ENCODE measurements around the gene MYH9.

The MYH9 gene

DNA sequence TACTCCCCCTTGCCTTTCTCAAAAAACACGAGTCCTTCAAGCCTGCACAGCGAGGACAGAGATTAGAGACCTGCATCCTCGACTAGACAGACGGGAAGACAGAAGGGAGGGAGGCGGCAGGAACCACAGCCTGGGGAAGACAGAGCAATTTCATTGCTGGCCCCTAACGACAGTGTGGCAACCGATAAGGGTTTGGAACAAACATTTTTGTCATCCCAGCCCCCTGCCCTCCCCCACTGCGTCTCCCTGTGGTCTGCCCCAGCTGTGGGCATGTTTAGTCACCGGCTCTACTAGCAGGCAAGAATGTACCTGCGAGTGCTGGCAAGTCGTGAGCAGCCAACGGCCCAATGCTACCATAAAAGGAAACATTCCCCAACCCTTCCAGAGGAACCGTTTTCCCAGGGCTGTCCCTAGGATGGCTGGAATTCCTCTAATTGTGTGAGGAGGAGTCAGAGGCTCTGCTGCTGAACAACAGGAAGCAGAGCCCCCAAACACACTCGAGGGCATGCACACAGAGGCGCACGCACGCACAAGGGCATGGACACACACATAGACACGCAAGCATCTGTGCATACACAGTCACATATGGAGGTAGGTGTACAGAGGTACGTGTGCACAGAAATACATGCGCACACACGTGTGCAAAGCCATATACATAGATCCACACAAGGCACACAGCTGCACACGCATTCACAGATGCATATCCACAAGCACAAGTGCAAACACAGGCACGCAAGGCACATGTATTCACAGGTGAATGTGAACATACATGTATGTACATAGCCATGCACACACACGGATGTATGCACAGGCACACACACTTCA, 58.3 kb downstream of the MYH9 start:
- DNase-seq: no peak

DNA sequence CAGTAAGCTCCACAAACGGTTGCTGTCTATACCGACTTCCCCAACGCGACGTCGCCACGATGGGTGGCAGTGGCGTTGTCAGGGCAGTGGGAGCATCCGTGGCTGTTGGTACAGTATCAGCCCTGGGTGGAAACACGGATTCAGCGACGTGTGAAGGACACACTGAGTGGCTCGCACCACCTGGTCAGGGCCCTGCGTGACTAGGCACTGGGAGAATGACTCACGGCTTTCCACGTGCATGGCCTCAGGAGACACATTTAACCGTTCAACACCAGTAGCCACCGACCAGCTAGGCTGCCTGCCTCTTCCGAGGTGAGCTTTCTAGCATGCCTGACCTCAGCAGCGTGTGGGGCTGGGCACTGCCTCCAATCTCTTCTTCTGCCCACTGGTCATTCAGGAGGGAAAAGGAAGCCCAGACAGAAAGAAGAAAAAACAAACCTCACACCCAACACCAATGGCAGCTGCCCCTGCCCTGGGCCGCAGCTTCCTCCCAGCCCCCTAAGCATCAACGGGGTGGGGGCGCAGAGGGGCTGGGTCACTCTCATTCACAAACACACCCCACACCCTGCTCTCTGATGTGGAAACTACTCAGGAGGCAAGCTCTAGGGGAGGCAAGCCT, 59.0 kb downstream of the MYH9 start:
- peak; percentile 41 for DNase-seq

DNA sequence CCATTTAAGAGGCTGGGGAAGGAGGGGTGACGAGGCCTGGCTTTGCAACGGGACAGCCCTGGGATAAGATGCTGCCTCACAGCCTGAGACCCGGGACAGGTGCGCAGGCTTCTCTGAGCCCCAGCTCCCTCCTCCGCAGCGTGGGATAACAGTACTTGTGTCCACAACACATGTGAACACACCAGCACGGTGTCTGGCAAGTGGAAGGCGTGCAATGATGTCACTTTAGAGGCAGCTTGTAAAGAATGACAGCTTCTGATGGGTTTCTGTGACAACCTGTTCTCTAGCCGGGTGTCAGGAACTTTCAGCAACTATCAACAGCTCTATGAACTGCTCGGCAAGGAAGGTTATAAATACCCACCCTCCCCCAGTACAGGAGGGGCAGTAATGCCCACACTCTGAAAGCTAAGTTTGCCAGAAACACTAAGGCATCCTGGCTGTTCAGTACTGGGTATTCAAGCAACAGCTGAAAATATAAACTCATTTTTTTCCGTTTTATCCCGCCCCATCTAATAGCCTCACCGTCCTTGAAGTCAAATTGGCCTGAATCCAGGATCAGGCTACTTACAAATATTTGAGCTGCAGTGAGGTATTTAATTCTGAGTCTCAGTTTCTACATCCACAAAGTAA, 59.7 kb downstream of the MYH9 start:
- no peak for DNase-seq

DNA sequence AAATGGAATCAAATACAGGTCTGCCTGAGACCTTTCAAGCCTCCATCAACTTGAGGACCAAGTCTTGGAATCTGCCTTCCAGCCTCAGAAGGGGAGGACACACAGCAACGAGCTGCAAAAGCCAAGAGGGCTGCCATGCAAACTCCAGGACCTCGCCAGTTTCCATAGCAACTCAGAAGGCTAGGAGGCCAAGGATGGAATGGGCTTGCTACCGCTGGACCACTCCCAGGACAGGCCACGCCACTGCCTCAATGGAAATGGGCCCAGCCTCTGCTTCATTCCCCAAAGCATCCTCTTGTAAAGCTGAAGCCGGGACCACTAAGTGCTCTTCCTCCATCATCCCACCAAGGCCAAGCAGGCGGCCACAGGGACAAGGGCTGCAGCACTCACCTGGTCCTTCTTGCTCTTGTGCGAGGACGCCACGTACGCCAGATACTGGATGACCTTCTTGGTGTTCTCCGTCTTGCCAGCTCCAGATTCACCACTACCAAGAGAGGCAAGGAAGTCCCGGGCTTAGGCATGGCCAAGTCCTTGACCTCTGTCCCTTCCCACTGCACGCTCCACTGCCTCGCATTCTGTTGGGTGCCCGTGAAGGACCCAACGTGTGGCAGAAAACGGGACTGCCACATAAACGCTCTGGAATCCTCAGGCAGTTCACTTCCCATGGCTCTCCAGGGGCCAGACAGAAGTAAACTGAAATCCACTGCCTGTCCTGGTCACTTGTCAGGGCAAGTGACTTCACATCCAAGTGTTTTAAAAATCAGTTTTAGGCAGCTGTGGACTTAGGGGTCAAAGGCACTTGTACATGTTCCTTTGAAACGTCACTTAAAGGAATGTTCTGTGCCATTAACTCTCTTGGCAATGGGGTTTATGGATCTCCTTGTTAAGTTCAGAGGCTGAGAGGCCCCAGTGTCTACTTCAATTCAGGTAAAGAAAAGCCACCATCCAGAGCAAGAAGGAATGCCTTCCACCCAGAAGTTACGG, 61.3 kb downstream of the MYH9 start:
- DNase-seq: no peak

DNA sequence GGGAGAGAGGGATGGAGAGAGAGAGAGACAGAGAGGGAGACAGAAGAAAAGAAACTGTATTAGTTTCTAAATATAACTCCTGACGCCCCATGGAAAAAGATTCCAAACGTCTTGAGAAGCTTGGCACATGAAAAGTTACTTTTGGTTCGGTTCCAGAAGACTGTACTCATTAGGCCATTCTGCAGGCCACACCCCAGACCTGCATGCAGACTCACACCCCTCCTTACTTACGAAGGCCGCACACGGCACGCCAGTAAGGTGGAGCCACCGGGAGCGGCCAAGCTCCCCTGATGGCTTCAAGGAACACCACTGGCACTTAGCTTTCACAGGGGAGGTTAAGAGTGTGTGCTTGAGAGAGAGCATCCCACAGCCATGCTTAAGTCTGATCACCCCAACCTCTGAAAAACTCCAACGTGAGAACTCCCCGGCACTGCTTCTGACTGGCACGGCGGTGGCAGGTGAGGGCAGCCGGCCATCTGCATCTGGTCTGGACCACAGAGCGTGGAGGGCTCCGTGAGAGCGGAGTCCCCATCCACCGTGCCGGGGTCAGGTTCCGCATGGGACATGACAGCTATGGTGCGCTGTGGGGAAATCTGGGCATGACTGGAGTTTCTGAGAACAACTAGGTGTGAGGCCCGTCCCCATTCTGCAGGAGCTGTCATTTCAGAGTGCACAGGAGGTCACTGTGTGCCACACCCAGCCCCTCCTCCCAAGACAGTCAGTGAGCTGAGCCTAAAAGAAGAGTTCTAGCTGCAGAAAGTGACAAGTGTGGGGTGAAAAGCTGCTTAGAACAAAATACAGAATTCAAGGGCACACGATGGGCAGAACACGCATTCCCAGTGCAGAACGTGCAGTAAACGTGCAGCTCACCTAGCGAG, 62.4 kb downstream of the MYH9 start:
- DNase-seq: no peak

DNA sequence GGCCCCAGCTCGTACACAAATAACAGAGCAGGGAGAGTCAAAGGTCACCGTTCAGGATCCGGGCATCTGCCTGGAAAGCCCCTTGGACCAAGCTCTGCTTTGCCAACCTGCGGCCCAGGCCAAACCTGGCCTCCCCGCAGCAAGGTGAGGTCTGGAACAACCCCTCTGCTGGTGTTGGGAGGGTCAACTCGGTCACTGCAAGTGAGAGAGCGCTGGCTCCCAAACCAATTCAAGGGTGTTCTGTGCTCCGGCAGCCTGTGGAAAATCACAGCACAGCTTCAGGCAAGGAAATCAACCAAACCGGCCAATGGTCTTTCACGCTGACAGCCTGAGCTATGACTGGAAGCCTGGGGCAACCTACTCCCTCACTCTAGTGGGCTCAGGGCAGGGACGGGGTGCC, 63.4 kb downstream of the MYH9 start:
- DNase-seq: no peak

DNA sequence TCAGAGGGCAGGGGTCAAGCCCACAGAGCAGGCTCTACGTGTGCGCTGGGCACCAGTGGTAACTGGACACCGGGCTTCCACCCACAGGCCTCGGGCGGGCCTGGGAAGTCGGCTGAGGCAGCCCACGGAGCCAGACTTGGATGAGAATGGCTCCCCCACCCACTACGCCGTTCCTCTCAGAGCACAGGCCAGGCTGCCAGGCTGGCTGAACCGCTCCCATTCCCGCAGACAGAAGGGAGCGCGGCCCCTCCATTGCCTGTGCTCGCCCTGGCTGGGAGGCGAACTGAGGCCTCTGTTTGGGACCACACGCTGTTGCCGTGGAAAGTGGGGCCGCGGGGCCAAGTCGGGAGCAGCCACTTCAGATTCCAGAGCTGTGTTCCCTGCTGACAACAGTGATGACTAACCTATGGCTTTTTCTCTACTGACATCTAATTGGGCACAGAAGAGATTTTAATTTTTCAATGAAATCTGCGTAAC, 63.9 kb downstream of the MYH9 start:
- no peak for DNase-seq

DNA sequence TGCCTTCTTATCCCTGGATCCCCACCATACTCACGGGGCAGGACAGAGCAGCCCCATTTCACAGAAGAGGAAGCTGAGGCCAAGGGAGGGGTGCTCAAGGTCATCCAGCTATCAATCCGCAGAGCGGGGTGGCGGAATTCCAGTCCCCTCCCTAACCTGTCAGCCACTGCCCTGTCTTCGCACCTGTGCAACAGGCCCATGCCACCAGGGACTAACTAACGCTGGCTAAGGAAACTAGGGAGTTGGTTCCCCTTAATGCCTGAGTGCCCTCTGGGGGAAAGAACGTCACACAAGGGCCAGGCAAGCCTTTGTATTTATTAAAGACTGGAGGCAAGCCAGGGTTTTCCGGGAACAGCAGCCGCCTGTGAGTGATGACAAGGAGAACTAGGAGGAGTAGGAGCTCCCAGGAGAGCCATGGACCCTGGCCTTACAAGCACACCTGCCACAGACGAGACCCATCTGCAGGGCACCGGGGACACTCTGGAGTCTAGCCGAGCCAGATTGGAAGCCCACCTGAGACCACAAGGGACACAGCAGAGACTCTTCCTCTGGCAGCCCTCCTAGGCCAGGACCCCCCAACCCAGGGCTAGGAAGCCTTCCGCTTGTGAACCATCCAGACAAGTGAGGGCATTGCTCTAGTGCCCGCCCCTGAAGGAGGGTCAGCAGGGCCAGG, 64.4 kb downstream of the MYH9 start:
- DNase-seq: no peak

DNA sequence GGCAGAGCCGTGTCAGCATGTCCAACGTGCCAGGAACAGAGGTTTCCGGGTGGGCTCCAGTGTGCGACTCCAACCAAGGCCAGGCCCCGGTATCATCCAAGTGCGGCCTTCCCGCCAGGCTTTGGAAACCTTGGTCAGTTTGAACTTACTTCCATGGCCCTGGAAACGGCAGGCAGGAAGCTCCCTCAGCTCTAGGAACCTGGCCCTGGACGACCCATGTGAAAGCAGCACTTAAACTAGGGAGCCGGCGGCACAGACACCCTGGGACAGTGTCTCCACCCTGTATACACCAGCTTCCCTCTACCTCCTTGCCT, 65.2 kb downstream of the MYH9 start:
- DNase-seq: no peak

DNA sequence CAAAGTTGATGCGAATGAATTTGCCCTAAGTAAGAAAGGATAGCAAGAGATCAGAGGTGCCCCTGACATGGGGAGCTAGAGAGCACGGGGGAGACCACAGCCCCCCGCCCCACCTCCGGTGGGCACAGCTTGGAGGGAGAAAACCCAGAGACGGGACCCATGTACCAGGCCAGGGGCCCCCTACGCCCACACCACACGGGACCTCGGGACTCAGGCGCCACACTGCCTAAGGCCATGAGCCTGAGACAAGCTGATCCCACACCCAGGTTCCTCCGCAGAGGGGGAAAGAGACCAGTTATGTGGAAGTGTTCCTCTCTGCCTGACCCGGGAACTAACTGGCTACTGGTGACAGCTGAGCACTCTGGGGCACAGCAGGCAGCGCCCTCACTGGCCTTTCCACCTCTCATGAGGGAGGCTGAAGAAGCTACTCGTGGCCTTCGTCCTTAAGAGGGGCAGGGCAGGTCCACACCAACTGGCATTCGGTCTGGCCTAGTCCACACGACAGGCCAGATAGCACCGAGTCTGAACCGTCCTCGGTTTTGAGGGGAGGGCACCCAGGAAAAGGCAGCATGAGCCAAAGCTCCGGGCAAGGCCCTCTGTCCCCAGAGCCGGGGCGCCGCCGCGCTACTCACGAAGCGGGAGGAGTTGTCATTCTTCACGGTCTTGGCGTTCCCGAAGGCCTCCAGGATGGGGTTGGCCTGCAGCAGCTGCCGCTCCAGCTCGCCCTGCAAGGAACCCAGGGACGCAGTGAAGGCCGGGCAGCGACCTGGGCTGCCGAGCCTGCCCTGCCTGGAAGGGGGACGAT, 65.8 kb downstream of the MYH9 start:
- no peak for DNase-seq

DNA sequence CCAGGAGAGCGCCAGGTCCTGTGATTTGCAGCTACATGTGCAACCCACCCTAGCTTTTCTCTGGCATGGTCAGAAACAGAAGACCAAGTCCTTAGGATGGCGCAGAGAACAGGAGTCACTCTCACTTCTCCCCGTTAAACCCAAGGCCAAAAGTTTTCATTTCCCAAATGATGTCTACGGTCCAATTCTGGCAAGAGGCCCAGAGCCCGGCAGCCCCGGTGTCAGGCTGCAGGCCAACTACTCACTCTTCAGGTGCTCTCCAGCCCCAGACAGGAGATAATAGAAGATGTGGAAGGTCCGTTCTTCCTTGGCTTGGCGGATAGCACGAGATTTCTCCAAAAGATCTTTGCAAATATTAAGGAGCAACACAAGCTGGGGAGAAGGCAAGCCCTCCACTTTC, 67.2 kb downstream of the MYH9 start:
- DNase-seq: no peak

DNA sequence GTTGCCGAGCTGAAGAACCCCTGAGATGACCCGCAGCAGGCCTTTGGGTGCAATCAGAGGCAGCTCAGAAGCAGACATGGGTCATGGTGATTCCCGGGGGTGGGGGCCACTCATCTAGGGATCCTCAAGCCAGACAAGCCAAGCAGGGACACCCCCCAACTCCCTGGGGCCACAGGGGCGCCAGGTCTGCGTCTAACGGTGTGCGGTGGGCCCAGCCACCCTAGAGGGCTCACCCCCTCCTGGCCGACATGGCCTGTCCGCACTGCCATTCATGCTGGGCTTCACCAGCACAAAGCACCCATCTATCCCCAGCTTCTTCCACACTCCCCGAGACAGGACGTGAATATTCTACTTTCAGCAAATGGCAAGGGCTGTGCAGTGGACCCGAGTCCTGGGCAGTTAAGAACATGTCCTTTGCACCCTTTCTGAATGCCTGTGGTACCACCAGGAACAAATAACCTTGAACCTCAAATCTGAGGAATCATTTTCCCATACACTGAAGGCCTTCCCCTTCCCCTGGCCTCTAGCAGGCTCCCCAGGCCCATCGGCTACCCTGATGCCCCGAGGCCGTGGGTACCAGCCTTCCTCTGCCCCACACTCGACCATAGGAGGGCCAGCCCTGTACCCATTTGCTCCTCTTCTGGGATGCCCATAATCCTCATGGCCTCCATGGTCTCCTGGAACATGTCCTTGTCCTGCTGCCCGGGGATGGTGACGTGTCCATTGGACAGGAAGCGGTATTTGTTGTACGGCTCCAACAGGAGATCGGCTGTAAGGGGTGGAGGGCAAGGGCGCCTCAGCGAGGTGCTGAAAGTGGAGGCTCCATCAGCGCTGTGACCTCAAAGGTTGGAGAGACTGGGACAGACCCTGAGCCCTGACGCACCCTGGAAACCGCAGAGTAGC, 67.9 kb downstream of the MYH9 start:
- no peak for DNase-seq

DNA sequence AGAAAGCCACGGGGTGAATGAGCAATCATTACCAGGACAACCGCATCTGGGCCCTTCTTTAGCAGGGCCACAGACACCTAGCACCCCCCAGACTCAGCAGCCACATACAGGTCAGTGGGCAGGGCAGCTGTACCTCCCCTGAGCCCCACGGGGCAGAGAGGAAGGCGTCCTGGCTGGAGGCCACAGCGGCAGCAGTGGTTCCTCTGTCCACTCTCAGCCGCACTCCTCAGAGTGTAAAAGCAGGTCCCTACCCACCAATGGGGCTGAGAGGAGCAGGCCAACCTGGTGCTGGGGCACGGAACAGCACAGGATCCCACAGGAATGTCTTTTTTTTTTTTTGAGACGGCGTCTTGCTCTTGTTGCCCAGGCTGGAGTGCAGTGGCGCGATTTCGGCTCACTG, 69.3 kb downstream of the MYH9 start:
- DNase-seq: no peak

DNA sequence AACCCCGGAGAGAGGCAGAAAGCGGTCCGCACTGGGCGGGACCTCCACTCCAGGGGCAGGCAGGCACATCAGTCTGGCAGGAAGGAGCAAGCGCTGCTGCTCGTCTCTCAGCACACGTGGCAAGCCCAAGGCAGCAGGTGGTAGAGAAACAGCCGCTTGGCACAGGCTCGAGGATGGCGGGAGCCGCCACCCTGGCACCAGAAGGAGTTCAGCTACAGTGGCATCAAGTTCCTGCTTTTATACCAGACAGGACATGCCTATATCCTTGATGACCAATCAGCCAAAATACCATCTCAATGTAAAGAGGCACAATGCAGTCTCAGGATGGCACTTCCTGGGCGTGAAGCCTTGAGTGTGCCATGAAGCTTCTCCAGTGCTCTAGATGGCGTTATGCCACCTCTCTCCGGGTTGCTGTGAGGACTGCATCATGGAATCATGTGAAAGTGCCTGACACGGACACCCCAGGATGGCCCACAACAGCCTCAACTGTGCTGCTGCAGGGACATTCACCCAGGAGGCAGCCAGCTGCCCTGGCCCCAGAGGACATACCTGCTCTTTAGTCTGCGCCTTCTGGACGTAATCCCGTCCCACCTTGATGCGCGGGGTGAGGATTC, 70.0 kb downstream of the MYH9 start:
- no peak for DNase-seq

DNA sequence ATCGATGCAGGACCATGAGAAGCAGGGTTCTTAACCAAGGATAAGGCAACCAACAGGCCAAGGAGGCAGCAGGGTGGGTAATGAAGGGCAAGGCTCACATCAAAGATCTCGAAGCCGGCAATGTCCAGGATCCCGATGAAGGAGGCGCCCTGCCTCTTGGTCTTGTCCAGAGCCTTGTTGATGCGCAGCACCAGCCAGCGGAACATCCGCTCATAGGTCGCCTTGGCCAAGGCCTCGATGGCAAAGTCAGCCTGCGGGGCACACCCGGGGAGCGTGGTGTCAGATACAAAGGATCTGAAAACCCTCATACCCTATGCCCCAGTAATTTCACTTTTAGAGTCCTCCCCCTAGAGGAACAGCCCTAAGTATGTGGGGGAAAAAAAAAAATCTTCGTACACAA, 71.3 kb downstream of the MYH9 start:
- DNase-seq: no peak

DNA sequence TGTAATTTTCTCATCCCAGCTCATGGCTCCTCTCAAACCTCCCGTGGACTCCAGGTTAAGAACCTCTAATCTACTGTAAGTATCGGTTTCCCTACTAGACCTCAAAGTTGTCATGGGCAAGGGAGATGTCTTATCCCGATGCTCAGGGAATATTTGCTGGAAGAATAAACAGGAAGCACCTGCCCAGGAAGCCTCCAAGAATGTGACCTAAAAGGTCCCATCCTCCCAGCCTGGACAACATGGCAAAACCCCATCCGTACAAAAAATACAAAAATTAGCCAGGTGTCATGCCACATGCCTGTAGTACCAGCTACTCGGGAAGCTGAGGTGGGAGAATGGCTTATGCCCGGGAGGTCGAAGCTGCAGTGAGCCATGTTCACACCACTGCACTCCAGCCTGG, 72.4 kb downstream of the MYH9 start:
- DNase-seq: no peak

DNA sequence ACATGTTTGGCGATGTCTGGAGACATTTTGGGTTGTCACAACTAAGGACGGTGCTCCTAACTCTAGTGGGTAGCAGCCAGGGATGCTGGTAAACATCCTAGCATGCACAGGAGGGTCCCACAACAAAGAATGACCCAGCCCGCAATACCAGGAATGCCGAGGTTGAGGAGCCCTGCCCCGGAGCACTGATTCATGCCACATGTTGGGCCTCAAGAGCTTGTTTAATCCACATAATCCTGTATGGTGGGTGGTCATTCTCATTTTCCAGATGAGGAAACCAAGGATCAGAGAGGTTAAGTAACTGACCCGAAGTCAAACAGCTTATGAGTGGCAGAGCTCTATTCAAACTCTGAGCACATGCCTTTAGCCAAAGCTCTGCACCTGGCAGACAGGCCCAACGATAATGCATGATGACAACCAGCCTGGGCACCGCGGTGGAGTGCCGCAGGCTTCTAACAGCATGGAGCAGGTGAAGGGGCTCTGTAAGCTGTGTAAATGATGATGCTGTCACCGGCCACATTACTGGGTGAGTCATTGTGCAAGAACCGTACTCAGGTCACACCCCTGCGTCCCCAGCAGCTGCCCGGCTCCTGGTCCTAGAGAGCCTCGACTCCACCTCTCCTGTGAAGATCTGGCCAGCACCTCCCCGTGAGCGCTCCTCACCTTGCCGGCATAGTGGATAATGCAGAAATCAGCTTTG, 76.2 kb downstream of the MYH9 start:
- DNase-seq: peak; percentile 78

DNA sequence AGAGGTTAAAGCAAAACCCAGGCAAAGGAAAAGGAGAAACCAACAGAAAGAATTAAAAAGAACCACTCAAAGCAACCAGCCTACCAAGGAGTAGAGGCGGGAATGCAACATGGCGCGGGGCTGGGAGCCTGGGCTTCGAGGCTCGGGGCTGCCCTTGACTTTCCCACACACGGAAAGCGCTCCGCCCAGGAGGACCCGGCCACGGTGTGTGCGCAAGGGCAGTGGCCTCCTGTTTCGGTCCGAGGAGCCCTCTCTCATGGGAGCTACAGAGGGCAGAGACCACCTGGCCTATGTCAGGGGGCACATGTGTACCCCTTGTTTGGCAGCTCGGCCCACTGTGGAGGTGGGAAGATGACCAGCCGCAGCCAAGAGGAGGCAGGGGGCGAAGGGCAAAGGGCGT, 78.9 kb downstream of the MYH9 start:
- no peak for DNase-seq

All from DMS53 (cell line).